HG03565 (cell line): ENCODE data around the gene JMJD1C.
"Not testable (repeated sequence)": the region's sequence is repeated elsewhere in the genome, so short reads cannot be mapped to it uniquely, and the experiment has no call there.

Source experiments
- ATAC-seq: cut with Tn5 transposase; IDR thresholded peaks from one replicate; pipeline ENCODE4 v1.9.1; 2021; ENCODE audit warnings: mild to moderate bottlenecking, moderate library complexity; ENCODE audit not compliant: unreplicated experiment

Gene JMJD1C

GRCh38 chr10:63235136-63235535 is 230.6 kb downstream of the JMJD1C start:
- not testable (repeated sequence) for ATAC-seq

DNA sequence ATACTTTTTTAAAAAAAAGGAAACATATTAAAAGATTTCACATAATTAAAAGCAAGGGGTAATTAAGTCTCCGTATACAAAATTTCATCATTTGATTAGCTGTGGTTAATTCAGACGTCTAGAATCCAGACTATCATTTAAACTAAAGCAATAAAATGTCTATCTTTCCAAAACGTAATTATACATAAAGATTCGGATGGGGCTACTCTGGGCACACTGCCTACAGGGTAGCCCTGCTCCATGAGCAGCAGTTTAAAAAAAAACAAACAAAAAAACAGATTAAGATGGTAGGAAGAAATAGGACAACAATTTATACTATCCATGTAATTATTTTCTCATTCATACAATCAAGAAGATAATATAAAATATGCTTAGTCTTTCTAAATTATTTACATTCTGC is 236.6 kb downstream of the JMJD1C start:
- no peak for ATAC-seq

DNA sequence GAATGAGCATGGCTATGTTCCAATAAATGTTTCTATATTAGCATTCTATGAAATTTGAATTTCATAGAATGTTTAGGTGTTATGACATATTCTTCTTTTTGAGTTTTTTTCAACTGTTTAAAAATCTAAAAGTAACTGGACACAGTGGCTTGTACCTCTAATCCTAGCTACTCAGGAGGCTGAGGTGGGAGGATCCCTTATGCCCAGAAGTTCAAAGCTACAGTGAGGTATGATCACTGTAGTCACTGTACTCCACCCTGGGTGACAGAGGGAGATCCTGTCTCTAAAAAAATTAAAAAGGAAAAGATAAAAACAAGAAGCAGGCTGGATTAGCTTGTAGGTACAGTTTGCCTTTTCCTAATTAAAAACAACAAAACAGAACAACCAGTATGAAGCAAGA is 237.5 kb downstream of the JMJD1C start:
- no peak for ATAC-seq

DNA sequence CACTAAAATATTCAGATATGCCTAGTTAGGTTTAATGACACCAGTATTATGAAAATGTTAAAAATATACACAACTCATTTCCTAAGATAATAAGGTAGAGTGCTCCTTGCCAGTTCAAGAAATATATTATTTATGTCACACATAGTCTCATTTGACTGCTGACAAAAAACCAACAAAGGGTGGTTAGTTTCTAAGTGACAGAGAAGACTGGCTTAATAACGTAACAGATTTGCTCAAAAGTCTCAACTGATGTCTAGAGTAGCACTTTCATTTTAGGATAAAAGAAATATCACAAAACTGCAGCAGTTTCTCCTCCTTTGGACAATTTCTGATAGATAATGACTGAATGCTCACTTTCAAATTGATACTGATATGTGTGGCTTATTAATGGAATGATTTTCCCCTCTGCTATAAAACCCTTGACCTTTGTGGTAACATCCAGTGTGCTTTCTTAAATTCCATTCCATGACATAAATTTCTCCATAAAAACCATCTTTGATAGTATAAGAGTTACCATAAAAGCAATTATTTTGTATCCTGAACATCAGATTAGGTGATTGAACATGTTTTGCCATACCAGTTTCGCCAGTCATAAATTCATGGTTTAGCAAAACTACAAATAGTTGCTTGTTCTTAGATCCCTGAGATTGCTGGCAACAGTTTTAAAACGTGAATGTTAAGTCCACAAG is 238.4 kb downstream of the JMJD1C start:
- ATAC-seq = peak; percentile 49

GRCh38 chr10:63224241-63224640 is 241.5 kb downstream of the JMJD1C start:
- ATAC-seq = no peak

DNA sequence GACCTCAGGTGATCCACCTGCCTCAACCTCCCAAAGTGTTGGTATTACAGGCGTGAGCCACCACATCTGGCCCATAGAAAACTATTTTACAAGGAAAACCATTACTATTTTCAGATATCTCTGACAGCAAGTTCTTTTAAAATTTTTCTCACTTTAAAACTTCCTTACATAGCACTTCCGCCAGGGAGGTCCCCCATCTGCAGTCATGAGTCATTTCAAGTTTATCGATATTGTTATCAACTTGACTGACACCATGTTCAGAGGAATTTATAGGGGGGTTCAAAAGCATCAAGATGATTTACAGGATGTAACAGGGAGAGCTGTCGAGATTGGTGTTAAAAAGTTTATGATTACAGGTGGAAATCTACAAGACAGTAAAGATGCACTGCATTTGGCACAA is 243.8 kb downstream of the JMJD1C start:
- ATAC-seq = no peak

DNA sequence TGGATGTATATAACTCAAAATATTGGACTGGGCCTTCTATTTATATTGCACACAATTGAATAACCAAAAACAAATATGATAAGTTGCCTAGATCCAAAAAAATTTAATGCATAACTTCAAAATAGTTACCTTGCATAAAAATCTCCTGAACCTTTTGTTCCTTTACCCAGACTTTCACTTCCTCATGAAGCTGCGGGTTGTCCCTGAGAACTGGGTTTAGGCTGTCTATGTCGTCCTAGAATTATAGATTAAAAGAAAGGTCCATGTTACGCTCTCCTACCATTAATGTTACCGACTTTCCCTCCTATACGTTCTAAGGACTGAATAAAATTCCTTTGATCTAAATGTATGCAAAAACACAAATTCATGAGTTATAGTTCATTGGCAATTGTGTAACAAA is 246.0 kb downstream of the JMJD1C start:
- no peak for ATAC-seq

DNA sequence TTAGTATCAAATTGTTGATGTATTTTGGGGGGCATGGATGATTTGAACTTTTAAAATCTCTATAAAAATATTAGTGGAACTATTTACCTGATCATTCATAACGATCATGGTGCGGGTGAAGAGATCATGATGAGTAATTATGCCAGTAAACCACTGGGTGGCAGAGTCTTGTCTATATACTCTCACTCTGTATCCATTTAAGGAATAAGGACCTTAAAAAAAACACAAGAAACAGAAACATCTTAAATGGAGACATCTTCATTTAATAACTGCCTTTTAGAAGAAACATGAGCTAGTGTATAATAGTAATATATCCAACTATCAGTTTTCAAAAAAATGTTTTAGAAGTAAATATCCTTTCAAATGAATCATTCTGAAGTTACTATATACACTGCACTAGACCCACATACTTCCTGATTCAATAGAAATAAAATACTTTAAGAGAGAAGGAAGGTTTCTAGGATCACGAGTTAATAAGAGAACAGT is 248.6 kb downstream of the JMJD1C start:
- ATAC-seq = peak; percentile 63

GRCh38 chr10:63214571-63214970 is 251.2 kb downstream of the JMJD1C start:
- no peak for ATAC-seq

DNA sequence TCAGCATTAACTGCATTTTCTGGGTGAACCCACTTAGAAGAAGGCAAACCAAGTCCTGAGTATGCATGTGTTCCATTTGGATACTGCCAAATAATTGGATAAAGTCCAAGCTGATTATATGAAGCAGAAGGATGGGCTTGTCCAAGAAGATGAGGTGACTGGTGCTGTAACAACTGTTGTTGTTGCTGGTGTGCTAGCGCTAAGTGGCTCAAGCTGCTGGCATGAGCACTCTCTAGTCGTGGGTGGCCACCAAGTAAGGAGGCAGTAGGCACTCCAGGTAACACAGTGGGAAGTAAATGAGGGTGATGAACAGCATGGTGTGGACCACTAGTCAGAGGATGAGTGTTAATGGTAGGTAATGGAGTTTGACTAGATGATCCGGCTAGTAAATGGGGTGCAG is 252.3 kb downstream of the JMJD1C start:
- ATAC-seq = no peak

GRCh38 chr10:63210611-63211196 is 255.1 kb downstream of the JMJD1C start:
- ATAC-seq = peak; percentile 38

- no peak for ATAC-seq
Observed at GRCh38 chr10:63209705-63210104, 256.1 kb downstream of the JMJD1C start.

DNA sequence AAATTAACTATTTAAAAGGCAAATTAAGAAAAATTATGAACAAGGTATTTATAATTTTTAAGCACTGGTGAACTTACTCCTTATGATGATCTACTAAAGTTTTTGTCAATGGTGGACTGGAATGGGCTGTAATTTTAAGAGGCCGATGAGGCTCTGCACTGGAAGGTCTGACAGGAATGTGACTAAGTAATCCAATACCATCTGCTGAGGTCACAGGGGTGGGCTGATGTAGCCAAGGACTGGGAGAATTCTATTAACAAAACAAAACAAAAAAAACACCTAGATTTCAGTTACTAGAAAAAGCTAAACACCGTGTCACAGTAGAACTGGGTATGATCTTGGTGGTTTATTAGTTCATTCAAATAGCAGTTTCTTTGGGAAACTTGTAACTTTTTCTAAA is 256.8 kb downstream of the JMJD1C start:
- ATAC-seq = no peak

DNA sequence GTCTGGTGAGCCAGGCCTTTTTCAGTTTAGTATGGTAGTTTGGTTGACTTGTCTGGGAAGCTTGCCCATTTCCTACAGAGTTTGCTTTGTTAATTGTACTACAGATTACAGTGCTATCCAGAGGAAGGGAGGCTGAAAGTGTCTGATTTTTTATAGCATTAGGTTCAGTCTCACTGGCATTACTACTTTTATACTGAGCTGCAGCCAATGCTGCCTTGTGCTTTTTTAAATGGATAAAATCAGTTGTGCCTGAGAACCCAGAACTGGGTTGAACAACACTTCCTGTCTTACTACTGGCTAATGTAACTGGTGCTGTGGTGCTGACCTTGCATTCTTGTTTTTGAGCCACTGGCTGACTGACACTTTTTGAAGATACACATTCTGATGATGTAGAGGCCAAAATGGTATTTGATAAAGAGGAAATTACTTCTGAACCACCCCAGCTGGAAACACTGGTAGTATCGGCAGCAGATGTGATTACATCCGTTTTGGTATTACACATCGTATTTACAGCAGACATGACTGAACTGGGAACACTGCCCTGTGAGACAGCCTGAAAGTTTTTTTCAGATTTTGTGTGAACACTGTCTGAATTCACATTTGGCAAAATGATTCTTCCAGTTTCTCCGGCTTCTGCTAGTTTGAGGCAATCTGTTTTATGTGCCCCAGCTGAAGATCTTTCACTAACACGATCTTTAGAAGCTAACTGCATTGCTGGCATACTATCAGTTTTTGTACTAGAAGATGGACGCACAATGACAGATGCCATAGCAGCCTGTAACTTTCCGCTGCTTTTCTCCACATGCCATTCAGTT is 258.6 kb downstream of the JMJD1C start:
- ATAC-seq = no peak

DNA sequence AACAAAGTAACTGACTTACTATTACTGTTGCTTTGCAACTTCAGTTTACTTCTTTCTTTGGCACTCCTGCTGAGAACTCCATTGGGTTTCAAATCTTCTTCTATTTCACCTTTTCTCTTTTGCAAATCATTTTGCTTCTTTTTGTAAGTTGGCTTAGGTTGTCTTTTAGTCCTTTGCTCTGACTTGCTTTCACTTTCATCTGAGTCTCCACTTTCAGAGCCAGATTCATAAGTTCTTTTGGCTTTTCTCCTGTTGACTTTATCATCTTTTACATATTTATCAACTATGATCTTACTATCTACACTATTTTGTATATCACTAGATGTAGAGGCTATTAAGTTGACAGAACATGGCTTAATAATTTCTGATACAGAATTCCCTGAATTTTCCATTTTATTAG is 259.2 kb downstream of the JMJD1C start:
- no peak for ATAC-seq

DNA sequence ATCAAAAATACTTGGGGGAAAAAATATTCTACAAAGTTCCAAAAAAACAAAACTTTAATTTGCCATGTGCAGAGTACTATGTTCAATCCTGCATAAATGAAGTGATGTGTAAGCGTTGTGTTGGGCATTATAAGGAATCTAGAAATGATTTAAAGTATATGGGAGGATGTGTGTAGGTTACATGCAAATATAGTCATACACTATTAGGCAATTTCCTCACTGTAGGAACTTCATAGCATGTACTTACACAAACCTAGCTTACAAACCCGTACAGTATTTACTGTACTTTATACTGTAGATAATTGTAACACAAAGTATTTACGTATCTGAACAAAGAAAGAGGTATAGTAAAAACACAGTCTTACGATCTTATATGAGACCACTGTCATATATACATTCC is 260.4 kb downstream of the JMJD1C start:
- no peak for ATAC-seq

GRCh38 chr10:63204667-63205391 is 260.9 kb downstream of the JMJD1C start:
- peak; percentile 34 for ATAC-seq

GRCh38 chr10:63201118-63201517 is 264.7 kb downstream of the JMJD1C start:
- no peak for ATAC-seq

DNA sequence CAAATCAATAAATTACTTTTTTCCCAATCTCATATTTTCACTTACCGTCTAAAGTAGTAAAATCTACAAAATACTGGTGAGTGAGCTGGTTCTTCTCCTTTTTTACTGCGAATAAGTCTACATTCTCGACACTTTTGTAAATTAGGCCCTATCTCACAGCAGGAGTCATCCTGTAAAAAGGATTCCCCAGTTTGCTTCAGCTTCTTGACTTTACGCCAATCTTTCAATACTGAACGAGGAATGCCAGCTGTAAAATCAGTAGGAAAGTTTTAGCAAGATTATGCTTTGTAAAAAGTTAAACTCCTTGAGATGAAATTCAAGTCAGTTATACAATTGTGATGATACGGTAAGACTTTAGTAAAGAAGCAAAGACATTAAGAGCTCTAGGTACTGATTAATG is 265.3 kb downstream of the JMJD1C start:
- ATAC-seq = no peak

- ATAC-seq = no peak
Observed at GRCh38 chr10:63199716-63200115, 266.1 kb downstream of the JMJD1C start.
